ENCODE measurements around the gene SPATA46.

SPATA46 gene

GRCh38 chr1:162405800-162406199, 29.1 kb upstream of the SPATA46 start:
- Histone ChIP-seq H3K4me3 (no peak overlapping the region), H3K4me1 (no peaks in the 10 kb centered on the region), H3K27me3 (no peaks in the 10 kb centered on the region), H3K9me3 (no peaks in the 10 kb centered on the region), H3K27ac (no peak overlapping the region), H3K36me3 (no peaks in the 10 kb centered on the region)
- no peak for DNase-seq
- TF ChIP-seq CTCF (IDR thresholded peaks at IDR 0.05), result no peak
- intact Hi-C loops (cut with DNase I; ENCODE audit: low total_unique reads), result no loop called here

GRCh38 chr1:162404550-162405160, 28.0 kb upstream of the SPATA46 start:
- no peak overlapping the region for H3K4me3 ChIP-seq
- no peaks in the 10 kb centered on the region for H3K4me1 ChIP-seq
- no peaks in the 10 kb centered on the region for H3K9me3 ChIP-seq
- intact Hi-C loops (cut with DNase I; ENCODE audit: low total_unique reads), result no loop called here
- H3K27ac ChIP-seq, result no peak overlapping the region
- H3K27me3 ChIP-seq, result no peaks in the 10 kb centered on the region
- H3K36me3 ChIP-seq, result no peaks in the 10 kb centered on the region
- TF ChIP-seq CTCF (IDR thresholded peaks at IDR 0.05), result no peak
- DNase-seq, result no peak

GRCh38 chr1:162400790-162401355, 24.2 kb upstream of the SPATA46 start:
- no peaks in the 10 kb centered on the region for H3K9me3 ChIP-seq
- H3K4me3 ChIP-seq, result no peak overlapping the region
- intact Hi-C loops (cut with DNase I; ENCODE audit: low total_unique reads), result no loop called here
- no peaks in the 10 kb centered on the region for H3K4me1 ChIP-seq
- no peak for DNase-seq
- no peak for TF ChIP-seq CTCF (IDR thresholded peaks at IDR 0.05)
- H3K27me3 ChIP-seq, result peaks cover 0 to 6% of the 10 kb centered on the region in 2 donors
- no peak overlapping the region for H3K27ac ChIP-seq
- no peaks in the 10 kb centered on the region for H3K36me3 ChIP-seq

- no peak for TF ChIP-seq CTCF (IDR thresholded peaks at IDR 0.05)
- H3K36me3 ChIP-seq, result no peaks in the 10 kb centered on the region
- H3K27ac ChIP-seq, result no peak overlapping the region
- no peaks in the 10 kb centered on the region for H3K4me1 ChIP-seq
- H3K4me3 ChIP-seq, result no peak overlapping the region
- no peak for DNase-seq
- peaks cover 0 to 11% of the 10 kb centered on the region in 2 donors for H3K27me3 ChIP-seq
- intact Hi-C loops (cut with DNase I; ENCODE audit: low total_unique reads), result no loop called here
- no peaks in the 10 kb centered on the region for H3K9me3 ChIP-seq
Observed at GRCh38 chr1:162398999-162399580, 22.4 kb upstream of the SPATA46 start.

- Histone ChIP-seq H3K9me3 (no peaks in the 10 kb centered on the region), H3K27me3 (peaks cover 0 to 11% of the 10 kb centered on the region in 2 donors), H3K4me3 (no peak overlapping the region), H3K4me1 (no peaks in the 10 kb centered on the region), H3K27ac (no peak overlapping the region), H3K36me3 (no peaks in the 10 kb centered on the region)
- intact Hi-C loops (cut with DNase I; ENCODE audit: low total_unique reads), result no loop called here
- no peak for TF ChIP-seq CTCF (IDR thresholded peaks at IDR 0.05)
- DNase-seq, result no peak
Observed at GRCh38 chr1:162397943-162398560, 21.4 kb upstream of the SPATA46 start.

Data from tibial artery (tissue), 4 donors.